NCI-H460 (cell line): ENCODE data around the gene LMO4. TPM values are rescaled to one million over a fixed set of nuclear protein-coding genes. Genes with fewer than 3 reads are reported as not detected.

Experiments used
- DNase-seq: peaks from one replicate; pipeline ENCODE4 v3.0.0-alpha.2; 2016; ENCODE audit warnings: low read depth; ENCODE audit errors: extremely low read depth
- total RNA-seq: library from RNA; depleted of rRNA; stranded (reverse); fragments of >200 nt; shearing (Covaris generic); gene quantifications from 2 replicates; pipeline ENCODE4 v1.2.3, GENCODE V29; 2014

LMO4 gene
- total RNA-seq, 1 experiment from 2014 or later = 38.6 TPM

- no peak for DNase-seq
Measured at GRCh38 chr1:87356591-87356990, 27.9 kb downstream of the LMO4 start.

- DNase-seq = no peak
Measured at GRCh38 chr1:87358219-87358618, 29.5 kb downstream of the LMO4 start.

- DNase-seq = no peak
Measured at GRCh38 chr1:87359586-87359985, 30.9 kb downstream of the LMO4 start.

- no peak for DNase-seq
Measured at GRCh38 chr1:87362063-87362833, 33.6 kb downstream of the LMO4 start.

GRCh38 chr1:87362834-87363426 is 34.2 kb downstream of the LMO4 start:
- no peak for DNase-seq

- DNase-seq = no peak
Measured at GRCh38 chr1:87367549-87367948, 38.9 kb downstream of the LMO4 start.

- no peak for DNase-seq
Measured at GRCh38 chr1:87368907-87369306, 40.2 kb downstream of the LMO4 start.

GRCh38 chr1:87369736-87370478 is 41.2 kb downstream of the LMO4 start:
- no peak for DNase-seq

GRCh38 chr1:87370544-87370943 is 41.9 kb downstream of the LMO4 start:
- no peak for DNase-seq

- no peak for DNase-seq
Measured at GRCh38 chr1:87379306-87379705, 50.6 kb downstream of the LMO4 start.

- no peak for DNase-seq
Measured at GRCh38 chr1:87386217-87386790, 57.6 kb downstream of the LMO4 start.

GRCh38 chr1:87388411-87388810 is 59.7 kb downstream of the LMO4 start:
- DNase-seq = no peak

GRCh38 chr1:87389011-87389410 is 60.3 kb downstream of the LMO4 start:
- DNase-seq = no peak

- DNase-seq = no peak
Measured at GRCh38 chr1:87389546-87389945, 60.9 kb downstream of the LMO4 start.

- no peak for DNase-seq
Measured at GRCh38 chr1:87392248-87393192, 63.8 kb downstream of the LMO4 start.

- no peak for DNase-seq
Measured at GRCh38 chr1:87393445-87394085, 64.9 kb downstream of the LMO4 start.

- no peak for DNase-seq
Measured at GRCh38 chr1:87394513-87394912, 65.8 kb downstream of the LMO4 start.

GRCh38 chr1:87394982-87395381 is 66.3 kb downstream of the LMO4 start:
- no peak for DNase-seq
